ENCODE measurements around the gene ZCCHC2. TPM values are rescaled to one million over a fixed set of nuclear protein-coding genes. Genes with fewer than 3 reads are reported as not detected.

Gene ZCCHC2
- total RNA-seq: 20.5 TPM

DNA sequence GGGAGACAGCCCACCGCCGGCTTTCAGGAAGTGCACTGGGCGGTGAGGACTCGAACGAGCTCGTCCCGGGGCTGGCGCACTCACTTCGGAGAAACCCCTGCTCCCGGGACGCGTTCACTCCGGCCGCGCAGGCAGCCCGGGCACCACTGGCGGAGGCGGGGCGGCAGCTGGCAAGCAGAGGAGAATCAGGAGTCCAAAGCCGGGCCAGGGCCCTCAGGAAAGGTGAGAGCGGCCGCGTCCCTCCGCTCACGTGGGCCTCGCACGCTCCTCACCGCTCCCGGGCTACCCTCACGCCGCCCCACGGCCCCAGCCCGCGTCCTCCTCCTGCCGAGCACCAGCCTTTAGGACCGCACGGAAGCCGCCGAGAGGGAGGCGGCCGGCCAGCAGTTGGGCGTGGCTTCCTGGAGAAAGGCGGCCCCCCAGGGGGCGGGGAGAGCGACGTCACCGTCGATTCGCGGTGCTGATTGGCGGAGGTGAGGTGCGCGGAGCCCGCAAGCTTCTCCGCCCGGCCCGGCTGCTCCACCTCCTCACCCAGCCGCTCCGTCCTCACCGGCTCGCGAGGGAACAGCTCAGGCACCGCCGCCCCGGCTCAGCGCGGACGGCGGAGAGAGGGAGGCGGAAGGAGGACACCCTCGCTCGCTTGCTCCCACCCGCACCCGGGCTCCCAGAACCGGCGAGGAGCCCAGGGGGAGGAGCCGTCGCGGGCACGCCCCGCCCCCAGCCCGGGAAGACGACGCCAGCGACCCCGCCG is at the start of gene ZCCHC2:
TSS of gene ZCCHC2 (plus strand) at position 522 of the 751 bp plus-strand sequence. CDS start 400 bp downstream, outside the sequence.
- peak; percentile 97 to 98 (median 98) for DNase-seq (ENCODE audit: low read depth in 2 of 3, low spot score in 2 of 3)

- no peak for DNase-seq (ENCODE audit: low read depth in 2 of 3, low spot score in 2 of 3)
Observed at GRCh38 chr18:62479574-62479973, 43.3 kb upstream of the ZCCHC2 start.

DNA sequence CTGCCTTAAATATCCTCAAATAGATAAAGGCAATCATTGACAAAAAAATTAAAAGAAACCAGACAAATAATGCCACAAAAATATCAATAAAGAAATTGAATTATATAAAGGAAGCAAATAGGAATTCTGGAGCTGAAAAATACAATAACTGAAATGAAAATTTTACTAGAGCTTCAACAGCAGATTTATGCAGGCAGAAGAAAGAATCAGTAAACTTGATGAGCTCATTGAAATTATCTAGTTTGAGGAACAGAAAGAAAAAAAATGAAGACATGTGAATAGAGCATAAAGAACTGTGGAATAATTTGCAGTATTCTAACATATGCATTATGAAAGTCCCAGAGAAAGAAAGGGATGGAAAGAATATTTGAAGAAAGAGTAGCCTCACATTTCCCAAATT is 41.9 kb upstream of the ZCCHC2 start:
- DNase-seq (ENCODE audit: low read depth in 2 of 3, low spot score in 2 of 3): peak in 1 of 3 donors; percentile 18

- DNase-seq (ENCODE audit: low read depth in 2 of 3, low spot score in 2 of 3): no peak
Observed at GRCh38 chr18:62484941-62485340, 37.9 kb upstream of the ZCCHC2 start.

- no peak for DNase-seq (ENCODE audit: low read depth in 2 of 3, low spot score in 2 of 3)
Observed at GRCh38 chr18:62485684-62486083, 37.1 kb upstream of the ZCCHC2 start.

GRCh38 chr18:62486290-62486964 is 36.4 kb upstream of the ZCCHC2 start:
- no peak for DNase-seq (ENCODE audit: low read depth in 2 of 3, low spot score in 2 of 3)

DNA sequence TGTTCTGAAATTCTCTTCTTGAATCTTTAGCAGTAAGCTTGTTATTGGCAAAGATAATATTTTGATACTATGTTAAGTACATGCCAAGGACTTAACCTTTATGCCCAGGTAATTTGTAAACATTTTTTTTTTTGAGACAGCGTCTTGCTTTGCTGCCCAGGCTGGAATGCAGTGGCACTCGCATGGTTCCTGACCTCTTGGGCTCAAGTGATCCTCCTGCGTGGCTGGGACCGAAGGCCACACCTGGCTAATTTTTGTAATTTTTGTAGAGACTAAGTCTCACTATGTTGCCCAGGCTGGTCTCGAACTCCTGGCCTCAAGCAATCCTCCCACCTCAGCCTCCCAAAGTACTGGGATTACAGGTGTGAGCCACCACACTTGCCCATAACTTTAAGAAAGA is 35.7 kb upstream of the ZCCHC2 start:
- no peak for DNase-seq (ENCODE audit: low read depth in 2 of 3, low spot score in 2 of 3)

GRCh38 chr18:62490967-62491695 is 31.7 kb upstream of the ZCCHC2 start:
- DNase-seq (ENCODE audit: low read depth in 2 of 3, low spot score in 2 of 3): no peak

DNA sequence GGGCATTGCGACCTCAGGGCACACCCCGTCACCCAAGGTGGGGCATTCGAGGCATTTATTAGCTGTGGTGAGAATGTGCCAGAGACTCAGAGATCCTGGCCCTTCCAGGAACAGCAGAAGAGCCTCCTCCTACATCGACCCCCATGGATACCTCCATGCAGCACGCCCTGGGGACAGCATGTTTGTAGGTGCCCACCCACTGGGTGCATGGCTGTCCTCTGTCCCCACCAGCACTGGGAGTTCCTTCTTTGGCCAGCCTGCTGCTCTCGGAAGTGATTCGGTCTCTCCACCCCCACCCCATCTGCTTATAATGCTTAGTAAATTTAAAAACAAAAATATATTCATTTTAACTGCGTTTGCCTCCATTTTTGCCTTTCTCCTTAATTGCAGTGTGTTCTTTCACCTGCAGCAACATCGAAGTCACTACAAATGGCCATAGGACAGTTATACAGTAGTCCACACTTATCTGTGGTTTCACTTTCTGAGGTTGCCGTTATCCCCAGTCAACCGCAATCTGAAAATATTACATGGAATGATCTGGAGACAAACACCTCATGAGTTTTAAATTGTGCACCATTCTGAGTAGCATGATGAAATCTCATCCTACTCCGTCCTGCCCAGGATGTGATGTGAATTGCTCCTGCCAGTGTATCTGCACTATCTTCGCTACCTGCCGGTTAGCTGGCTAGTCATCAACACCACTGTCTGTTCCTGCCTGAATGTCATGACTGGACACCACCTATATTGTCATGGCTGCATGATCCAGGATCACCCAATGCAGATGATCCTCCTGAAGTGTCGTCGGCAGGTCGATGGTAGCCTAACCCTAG is 29.6 kb upstream of the ZCCHC2 start:
- no peak for DNase-seq (ENCODE audit: low read depth in 2 of 3, low spot score in 2 of 3)

DNA sequence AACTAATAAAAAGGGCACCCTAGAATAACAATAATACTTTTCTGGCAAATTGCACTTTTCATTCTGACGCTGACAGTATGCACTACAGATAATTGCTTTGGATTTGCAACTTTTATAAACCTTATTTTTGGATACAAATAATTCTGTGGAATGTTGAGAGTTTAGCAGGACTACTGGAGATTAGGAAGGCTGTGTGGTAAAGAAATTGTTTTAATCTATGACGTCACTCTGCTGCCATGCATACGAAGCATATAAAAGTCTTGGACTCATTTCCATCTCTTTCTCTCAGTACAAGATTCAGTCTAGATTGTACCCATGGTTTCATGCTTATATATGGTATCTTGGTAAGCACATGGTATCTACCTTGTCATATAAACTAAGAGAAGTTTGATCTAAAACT is 28.1 kb upstream of the ZCCHC2 start:
- no peak for DNase-seq (ENCODE audit: low read depth in 2 of 3, low spot score in 2 of 3)

DNA sequence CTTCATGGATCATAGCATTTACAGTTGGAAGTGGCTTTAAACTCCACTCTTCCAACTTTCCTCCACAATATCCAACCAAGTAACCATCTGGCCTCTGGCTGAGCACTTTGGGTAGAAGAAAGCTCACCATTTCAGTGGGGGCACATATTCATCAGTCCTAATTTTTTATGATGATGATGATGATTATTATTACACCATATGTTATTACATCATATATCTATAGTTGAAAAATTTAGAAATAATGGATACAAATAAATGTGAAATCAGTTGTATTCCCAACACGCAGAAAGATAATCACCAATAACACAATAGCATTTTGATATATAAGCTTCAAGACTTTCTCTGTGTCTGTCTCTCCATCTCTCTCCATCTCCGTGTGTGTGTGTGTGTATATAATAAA is 26.6 kb upstream of the ZCCHC2 start:
- DNase-seq (ENCODE audit: low read depth in 2 of 3, low spot score in 2 of 3): no peak

DNA sequence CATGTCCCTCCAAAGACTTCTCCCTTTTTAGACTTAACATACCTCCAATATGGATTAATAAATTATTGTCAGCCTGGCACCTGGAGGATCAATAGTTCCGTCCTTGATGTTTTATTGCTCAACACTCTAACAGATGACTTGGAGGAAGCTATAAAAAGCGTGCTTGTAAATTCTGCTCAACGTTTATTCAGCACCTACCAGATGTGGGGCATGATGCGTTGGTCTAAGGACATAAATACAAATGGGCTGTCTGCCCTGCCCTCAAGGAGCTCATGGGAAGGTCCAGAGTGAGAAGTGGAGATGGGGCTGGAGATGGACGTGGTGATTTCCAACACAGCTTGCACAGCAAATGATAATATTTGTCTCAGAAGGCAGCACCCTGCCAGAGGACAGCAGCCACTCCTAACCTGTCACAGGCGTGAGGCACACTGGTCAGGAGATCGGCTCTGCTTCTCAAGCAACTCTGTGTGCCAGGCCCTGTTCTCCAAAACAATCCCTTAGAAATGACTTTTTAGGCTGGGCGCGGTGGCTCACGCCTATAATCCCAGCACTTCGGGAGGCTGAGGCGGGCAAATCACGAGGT is 25.5 kb upstream of the ZCCHC2 start:
- DNase-seq (ENCODE audit: low read depth in 2 of 3, low spot score in 2 of 3): no peak

- DNase-seq (ENCODE audit: low read depth in 2 of 3, low spot score in 2 of 3): no peak
Observed at GRCh38 chr18:62498616-62499262, 24.1 kb upstream of the ZCCHC2 start.

DNA sequence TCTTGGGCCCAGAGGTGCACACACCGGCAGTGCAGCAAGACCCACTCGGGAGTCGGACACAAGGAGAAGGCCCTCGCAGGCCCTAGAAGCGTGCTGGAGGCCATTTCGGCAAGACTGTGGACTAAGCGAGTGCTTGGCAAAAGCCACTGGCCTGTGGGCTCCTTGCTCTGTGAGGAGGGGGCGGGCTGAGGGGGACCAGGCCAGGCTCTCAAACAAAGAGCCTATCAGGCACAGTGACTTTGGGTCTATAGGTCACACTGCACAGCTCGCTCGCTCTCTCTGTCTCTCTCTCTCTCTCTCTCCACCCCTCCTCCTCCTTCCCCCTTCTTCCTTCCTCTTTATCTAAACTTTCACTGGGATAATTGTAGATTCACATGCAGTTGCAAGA is 23.6 kb upstream of the ZCCHC2 start:
- DNase-seq (ENCODE audit: low read depth in 2 of 3, low spot score in 2 of 3): peak in 2 of 3 donors; percentile 22 to 56

GRCh38 chr18:62500174-62500573 is 22.7 kb upstream of the ZCCHC2 start:
- no peak for DNase-seq (ENCODE audit: low read depth in 2 of 3, low spot score in 2 of 3)

DNA sequence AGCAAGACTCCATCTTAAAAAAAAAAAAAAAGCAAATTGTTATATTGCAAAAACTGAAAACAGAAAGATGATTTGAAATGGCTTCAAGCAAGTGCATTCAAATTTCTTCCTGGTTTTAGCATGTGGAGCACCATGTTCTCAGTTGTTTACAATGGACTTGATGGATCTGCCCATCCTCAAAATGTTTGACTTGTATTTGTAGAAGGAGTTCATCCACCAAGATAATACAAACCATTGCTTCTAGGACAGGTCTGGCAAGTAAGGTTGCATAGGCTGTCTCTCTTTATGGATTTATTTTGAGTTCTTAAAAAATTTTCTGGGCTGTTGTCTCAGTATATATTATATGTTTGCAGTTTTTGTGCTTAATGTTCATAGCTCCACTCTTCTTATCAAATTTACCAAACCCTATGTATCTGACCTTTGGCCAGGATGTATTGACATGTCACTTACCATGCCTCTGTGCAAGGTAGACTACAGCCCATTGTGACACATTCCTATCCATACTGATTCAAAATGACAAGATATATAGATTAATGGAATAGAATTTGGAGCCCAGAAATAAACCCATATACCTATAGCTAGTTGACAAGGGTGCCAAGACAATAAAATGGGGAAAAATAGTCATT is 21.7 kb upstream of the ZCCHC2 start:
- DNase-seq (ENCODE audit: low read depth in 2 of 3, low spot score in 2 of 3): no peak

DNA sequence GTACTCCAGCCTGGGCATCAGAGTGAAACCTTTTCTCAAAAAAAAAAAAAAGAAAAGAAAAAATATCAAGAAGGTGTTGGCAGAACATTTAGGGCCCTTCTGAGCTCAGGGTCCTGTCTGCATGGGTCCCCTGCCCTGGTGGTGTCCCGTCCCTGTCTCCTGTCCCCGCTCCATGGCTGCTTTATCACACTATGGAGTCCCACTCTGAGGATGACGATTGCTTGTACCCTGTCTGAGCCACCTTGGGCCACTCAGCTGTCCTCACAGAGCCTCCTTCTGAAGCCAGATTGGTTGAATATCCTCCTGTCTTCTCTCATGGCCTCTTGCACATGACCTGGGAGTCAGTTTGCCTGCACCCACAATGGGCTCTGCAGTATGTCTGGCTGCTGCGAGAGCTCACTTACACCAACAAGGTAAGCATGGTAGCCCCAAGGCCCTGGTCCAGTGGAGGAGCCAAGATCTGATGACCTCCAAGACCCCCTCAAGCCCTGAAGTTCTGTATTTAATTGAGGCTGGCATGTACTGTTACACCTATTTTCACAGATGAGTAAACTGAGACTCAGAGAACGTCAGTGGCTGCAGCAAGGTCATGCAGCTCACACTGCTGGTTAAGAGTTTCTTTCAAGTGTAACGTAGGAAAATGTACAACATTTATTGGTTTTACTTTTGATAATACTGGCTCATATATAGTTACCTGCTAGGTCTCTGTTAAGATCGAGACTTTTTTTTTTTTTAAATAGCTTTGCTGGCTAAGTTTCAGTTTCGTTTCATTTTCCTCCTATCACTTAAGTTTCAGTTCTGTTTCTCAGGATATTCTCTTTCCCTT is 16.9 kb upstream of the ZCCHC2 start:
- DNase-seq (ENCODE audit: low read depth in 2 of 3, low spot score in 2 of 3): peak in 2 of 3 donors; percentile 41 to 59

GRCh38 chr18:62506495-62507143 is 16.2 kb upstream of the ZCCHC2 start:
- DNase-seq (ENCODE audit: low read depth in 2 of 3, low spot score in 2 of 3): no peak

Measured in hematopoietic multipotent progenitor cell (in vitro differentiated cells).